Breast epithelium (tissue), 3 donors: ENCODE measurements around the gene URGCP.

Source experiments
- CTCF ChIP-seq, 3 donors: fragments of 450-650 bp; IDR thresholded peaks; one replicate each; pipeline ENCODE4 v1.5.1; 2016 to 2017; ENCODE audit warnings: antibody characterized with exemption in 3 of 3, mild to moderate bottlenecking in 3 of 3, moderate library complexity in 3 of 3
- POLR2AphosphoS5 ChIP-seq, 3 donors: sonication (generic); formaldehyde crosslinking; IDR thresholded peaks; one replicate each; pipeline ENCODE4 v1.6.1; 2017; ENCODE audit warnings: antibody characterized with exemption in 3 of 3

- TF ChIP-seq POLR2AphosphoS5 (IDR thresholded peaks at IDR 0.05) = no peak
- peak in 1 of 3 donors; percentile 27 for TF ChIP-seq CTCF (IDR thresholded peaks at IDR 0.05)
Measured at GRCh38 chr7:43954524-43955228, 48.3 kb upstream of the URGCP start.
